CD14-positive monocyte (primary cell): ENCODE data around the gene PIK3R1. TPM values are rescaled to one million over a fixed set of nuclear protein-coding genes. Genes with fewer than 3 reads are reported as not detected.

Experiments
- DNase-seq, 3 donors: peaks; one replicate each; pipeline ENCODE4 v3.0.0-alpha.2; 2011 to 2022
- H2AFZ ChIP-seq: 2 replicates; pipeline ENCODE4 v1.6.0; 2012; ENCODE audit warnings: mild to moderate bottlenecking, low read depth, low read length, inconsistent platforms; ENCODE audit not compliant: insufficient read depth, poor library complexity, severe bottlenecking
- H3K27ac ChIP-seq, 2 donors: 1 replicate in 1 of 2; 2 replicates in 1 of 2; pipeline ENCODE4 v1.5.1; 2012 to 2013; ENCODE audit warnings: low read length in 2 of 2, control low read depth in 1 of 2, inconsistent platforms in 1 of 2, low read depth in 1 of 2, mild to moderate bottlenecking in 1 of 2
- H3K27me3 ChIP-seq, 2 donors: one replicate each; pipeline versions ENCODE4 v1.6.0 to v1.6.1; 2011 to 2013; ENCODE audit warnings: low read length in 2 of 2; ENCODE audit not compliant: control insufficient read depth in 2 of 2, insufficient read depth in 2 of 2
- H3K36me3 ChIP-seq, 2 donors: replicated peaks in 1 of 2; 1 replicate in 1 of 2; 2 replicates in 1 of 2; pipeline versions ENCODE4 v1.5.1 to v1.6.1; 2012 to 2013; ENCODE audit warnings: low read length in 2 of 2, control low read depth in 1 of 2, inconsistent platforms in 1 of 2, mild to moderate bottlenecking in 1 of 2; ENCODE audit not compliant: insufficient read depth in 2 of 2, control insufficient read depth in 1 of 2
- H3K4me1 ChIP-seq, 2 donors: 1 replicate in 1 of 2; 2 replicates in 1 of 2; pipeline versions ENCODE4 v1.5.1 to v1.6.1; 2012 to 2013; ENCODE audit warnings: low read length in 2 of 2, control low read depth in 1 of 2, inconsistent platforms in 1 of 2, mild to moderate bottlenecking in 1 of 2, moderate library complexity in 1 of 2; ENCODE audit not compliant: insufficient read depth in 2 of 2, control insufficient read depth in 1 of 2
- H3K4me2 ChIP-seq: replicated peaks from 2 replicates; pipeline ENCODE3; 2012; ENCODE audit warnings: low read length, moderate library complexity, mild to moderate bottlenecking; ENCODE audit not compliant: poor library complexity, severe bottlenecking; ENCODE audit errors: extremely low read depth
- H3K4me3 ChIP-seq, 3 experiments: fragments of 200-600 bp in 1 of 3; sonication (generic) in 1 of 3; replicated peaks in 1 of 3; 1 replicate in 2 of 3; 2 replicates in 1 of 3; pipeline ENCODE4 v1.5.1; 2011 to 2013; ENCODE audit warnings: low read length in 3 of 3, mild to moderate bottlenecking in 3 of 3, control low read depth in 2 of 3, low read depth in 2 of 3, inconsistent platforms in 1 of 3, moderate library complexity in 1 of 3
- H3K79me2 ChIP-seq: 2 replicates; pipeline ENCODE4 v1.6.0; 2012; ENCODE audit warnings: mild to moderate bottlenecking, control low read depth, inconsistent platforms, low read length, moderate library complexity; ENCODE audit not compliant: insufficient read depth
- H3K9ac ChIP-seq: 2 replicates; pipeline ENCODE4 v1.6.0; 2017; ENCODE audit warnings: low read length, mild to moderate bottlenecking; ENCODE audit not compliant: insufficient read depth, poor library complexity, severe bottlenecking
- H3K9me3 ChIP-seq, 2 donors: replicated peaks in 1 of 2; 1 replicate in 1 of 2; 2 replicates in 1 of 2; pipeline versions ENCODE4 v1.5.1 to v1.6.1; 2012 to 2013; ENCODE audit warnings: low read length in 2 of 2, control low read depth in 1 of 2; ENCODE audit not compliant: control insufficient read depth in 1 of 2, insufficient read depth in 1 of 2
- H4K20me1 ChIP-seq: 2 replicates; pipeline ENCODE4 v1.6.0; 2012; ENCODE audit warnings: mild to moderate bottlenecking, low read length, control low read depth, moderate library complexity; ENCODE audit not compliant: insufficient read depth
- H3K27ac Mint-ChIP-seq, 7 donors: one replicate each; pipeline ENCODE4 v1.8.0; 2020; ENCODE audit warnings: mild to moderate bottlenecking in 7 of 7, mixed read lengths in 7 of 7, moderate library complexity in 6 of 7, inconsistent platforms in 2 of 7
- H3K27me3 Mint-ChIP-seq, 3 donors: one replicate each; pipeline ENCODE4 v1.8.0; 2021 to 2022; ENCODE audit warnings: low read depth in 3 of 3, mild to moderate bottlenecking in 3 of 3, mixed read lengths in 3 of 3, moderate library complexity in 3 of 3, inconsistent platforms in 1 of 3
- H3K36me3 Mint-ChIP-seq, 2 donors: one replicate each; pipeline ENCODE4 v1.8.0; 2020; ENCODE audit warnings: mixed read lengths in 2 of 2, inconsistent platforms in 1 of 2, mild to moderate bottlenecking in 1 of 2
- H3K4me1 Mint-ChIP-seq: one replicate; pipeline ENCODE4 v1.8.0; 2020; ENCODE audit warnings: mild to moderate bottlenecking, mixed read lengths
- H3K4me3 Mint-ChIP-seq, 2 donors: one replicate each; pipeline ENCODE4 v1.8.0; 2020; ENCODE audit warnings: mild to moderate bottlenecking in 2 of 2, mixed read lengths in 2 of 2, moderate library complexity in 1 of 2
- H3K9me3 Mint-ChIP-seq, 7 donors: one replicate each; pipeline ENCODE4 v1.8.0; 2020 to 2022; ENCODE audit warnings: mixed read lengths in 7 of 7, mild to moderate bottlenecking in 6 of 7, moderate library complexity in 6 of 7, inconsistent platforms in 2 of 7
- WGBS: methylation state at CpG from one replicate; pipeline ENCODE4 v1.1.5; 2013; ENCODE audit warnings: missing lambda C conversion rate; ENCODE audit not compliant: insufficient coverage; 5-methylcytosine and 5-hydroxymethylcytosine counted together
- intact Hi-C, 2 donors: fragments of 100-400 bp; cut with micrococcal nuclease; formaldehyde crosslinking; loops; one replicate each; pipeline versions ENCODE4 v1.15.0 to v1.15.1; 2023
- polyA plus RNA-seq, 3 donors: library from polyadenylated mRNA; depleted of rRNA in 1 of 3; unstranded in 2 of 3; stranded (reverse) in 1 of 3; fragments of 300-500 nt in 2 of 3; fragments of >200 nt in 1 of 3; fragmentation: Illumina TruSeq in 2 of 3; gene quantifications; 1 replicate in 2 of 3; 2 replicates in 1 of 3; pipeline ENCODE4 v1.2.3, GENCODE V29; 2012 to 2021
- TF ChIP-seq, protein P1 (sequence below): fragments of 200-600 bp; IDR thresholded peaks from one replicate; pipeline ENCODE4 v1.8.0; 2022; ENCODE audit warnings: antibody characterized with exemption, mild to moderate bottlenecking

PIK3R1 gene
- polyA plus RNA-seq, 3 donors: 9.5 to 25.5 (median 10.5) TPM

DNA sequence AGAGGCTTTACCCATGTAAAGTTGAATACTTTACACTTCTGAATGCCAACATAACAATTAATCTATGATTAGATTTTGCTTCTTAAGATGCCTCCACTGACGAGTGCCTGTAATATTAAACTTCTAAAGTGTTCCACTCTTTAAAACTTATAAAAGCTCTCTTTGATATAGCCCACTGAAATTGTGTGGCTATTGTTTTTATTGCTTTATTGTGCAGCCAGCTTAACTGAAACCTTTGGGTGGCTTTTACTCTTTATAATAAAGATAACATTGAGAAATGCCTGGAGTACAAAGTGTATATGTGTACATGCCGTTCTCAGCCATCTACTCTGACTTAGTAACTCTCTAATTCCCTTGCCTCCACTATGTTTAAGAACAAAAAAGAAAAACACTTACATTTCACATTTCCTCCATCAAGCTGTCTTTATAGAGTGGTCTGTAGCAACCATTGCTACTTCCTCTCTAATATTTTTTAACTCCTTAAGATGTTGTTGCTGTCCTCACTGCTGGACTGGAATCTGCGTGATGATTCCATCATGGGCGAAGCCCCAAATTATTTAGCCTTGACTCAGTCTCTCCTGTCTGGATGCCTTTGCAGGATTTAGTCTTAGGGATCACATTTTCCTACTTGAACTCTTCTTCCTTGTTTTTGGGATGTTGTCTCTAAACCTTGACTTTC lies 9.1 kb downstream of the PIK3R1 start:
- Histone ChIP-seq H3K79me2 (peaks cover 100% of the 10 kb centered on the region), H3K27ac (peak overlapping the region in 1 of 2 donors; percentile 65), H3K27me3 (no peaks in the 10 kb centered on the region), H3K9ac (no peak overlapping the region), H3K4me3 (peak overlapping the region in 1 of 3 experiments; percentile 7), H3K9me3 (peaks cover 0 to 5% of the 10 kb centered on the region in 2 donors), H3K4me1 (peaks cover 31 to 36% of the 10 kb centered on the region in 2 donors), H2AFZ (no peak overlapping the region), H3K4me2 (peak overlapping the region; percentile 29), H4K20me1 (peaks cover 99% of the 10 kb centered on the region), H3K36me3 (peaks cover 20 to 30% of the 10 kb centered on the region in 2 donors)
- Mint-ChIP-seq H3K27ac (peak overlapping the region; percentile 69 to 82 (median 77)), H3K9me3 (peaks cover 0 to 9% (median 3%) of the 10 kb centered on the region in 7 donors), H3K4me1 (peaks cover 56% of the 10 kb centered on the region), H3K36me3 (peaks cover 34 to 48% of the 10 kb centered on the region in 2 donors), H3K4me3 (peak overlapping the region; percentile 0 to 36), H3K27me3 (peaks cover 0 to 1% (median 0%) of the 10 kb centered on the region in 3 donors)
- TF ChIP-seq, protein P1, sequence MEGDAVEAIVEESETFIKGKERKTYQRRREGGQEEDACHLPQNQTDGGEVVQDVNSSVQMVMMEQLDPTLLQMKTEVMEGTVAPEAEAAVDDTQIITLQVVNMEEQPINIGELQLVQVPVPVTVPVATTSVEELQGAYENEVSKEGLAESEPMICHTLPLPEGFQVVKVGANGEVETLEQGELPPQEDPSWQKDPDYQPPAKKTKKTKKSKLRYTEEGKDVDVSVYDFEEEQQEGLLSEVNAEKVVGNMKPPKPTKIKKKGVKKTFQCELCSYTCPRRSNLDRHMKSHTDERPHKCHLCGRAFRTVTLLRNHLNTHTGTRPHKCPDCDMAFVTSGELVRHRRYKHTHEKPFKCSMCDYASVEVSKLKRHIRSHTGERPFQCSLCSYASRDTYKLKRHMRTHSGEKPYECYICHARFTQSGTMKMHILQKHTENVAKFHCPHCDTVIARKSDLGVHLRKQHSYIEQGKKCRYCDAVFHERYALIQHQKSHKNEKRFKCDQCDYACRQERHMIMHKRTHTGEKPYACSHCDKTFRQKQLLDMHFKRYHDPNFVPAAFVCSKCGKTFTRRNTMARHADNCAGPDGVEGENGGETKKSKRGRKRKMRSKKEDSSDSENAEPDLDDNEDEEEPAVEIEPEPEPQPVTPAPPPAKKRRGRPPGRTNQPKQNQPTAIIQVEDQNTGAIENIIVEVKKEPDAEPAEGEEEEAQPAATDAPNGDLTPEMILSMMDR: no peak
- DNase-seq: peak in 1 of 3 donors; percentile 18
- intact Hi-C loops: loop anchor here in 1 of 2 donors (2.0 to 10.0 kb wide), 2 partner anchors 14 to 180 kb away; no protein-coding TSS in a partner anchor
- 50% methylated on average over 2 of the region's 4 CpGs for WGBS

DNA sequence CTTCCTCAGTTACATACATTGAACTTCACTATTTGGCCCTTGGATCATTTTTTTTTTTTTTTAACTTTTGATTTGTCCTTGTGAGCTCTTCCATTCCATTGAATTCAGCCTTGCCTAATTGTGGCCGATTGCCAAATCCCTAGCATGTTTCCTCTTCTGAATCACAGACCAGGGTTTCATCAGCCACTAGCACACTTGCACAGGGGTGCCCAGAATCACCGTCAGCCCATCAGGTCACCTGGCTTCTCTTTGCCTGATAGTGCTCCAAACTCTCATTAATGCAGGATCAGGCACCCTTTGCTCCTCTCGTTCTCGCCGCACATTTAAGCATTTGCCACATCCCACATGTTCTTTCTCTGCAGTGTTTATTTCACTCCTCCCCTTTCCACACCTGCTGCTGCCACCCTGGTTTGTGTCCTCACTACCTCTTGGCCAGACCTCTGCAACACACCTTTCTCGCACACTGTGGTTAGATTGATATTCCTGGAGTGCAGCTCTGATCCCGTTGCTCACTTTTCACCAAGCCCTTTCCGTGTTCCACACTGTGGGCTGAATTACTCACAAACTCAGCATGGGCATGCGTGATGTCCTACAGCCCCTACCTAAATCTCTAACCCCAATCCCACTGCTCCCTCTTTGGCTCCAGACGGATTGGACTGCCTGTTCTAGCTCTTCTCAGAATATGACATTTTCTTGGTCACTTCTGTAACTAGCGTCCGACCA lies 9.8 kb downstream of the PIK3R1 start:
- Mint-ChIP-seq H3K27ac (peak overlapping the region; percentile 69 to 82 (median 77)), H3K27me3 (peaks cover 0 to 1% (median 0%) of the 10 kb centered on the region in 3 donors), H3K9me3 (peaks cover 0 to 8% (median 3%) of the 10 kb centered on the region in 7 donors), H3K4me1 (peaks cover 55% of the 10 kb centered on the region), H3K36me3 (peaks cover 35 to 50% of the 10 kb centered on the region in 2 donors), H3K4me3 (peak overlapping the region; percentile 0 to 36)
- H3K36me3 ChIP-seq: peaks cover 23 to 37% of the 10 kb centered on the region in 2 donors
- peak overlapping the region in 1 of 3 experiments; percentile 7 for H3K4me3 ChIP-seq
- peak overlapping the region; percentile 29 for H3K4me2 ChIP-seq
- 72% methylated on average over 11 of the region's 12 CpGs for WGBS
- H3K4me1 ChIP-seq: peaks cover 31 to 36% of the 10 kb centered on the region in 2 donors
- no peaks in the 10 kb centered on the region for H3K27me3 ChIP-seq
- H3K27ac ChIP-seq: peak overlapping the region in 1 of 2 donors; percentile 65
- peak; percentile 67 to 86 (median 83) for DNase-seq
- peaks cover 100% of the 10 kb centered on the region for H3K79me2 ChIP-seq
- peaks cover 0 to 3% of the 10 kb centered on the region in 2 donors for H3K9me3 ChIP-seq
- TF ChIP-seq, protein P1: no peak
- peaks cover 99% of the 10 kb centered on the region for H4K20me1 ChIP-seq
- no peak overlapping the region for H3K9ac ChIP-seq
- H2AFZ ChIP-seq: no peak overlapping the region
- intact Hi-C loops: loop anchor here in 1 of 2 donors (2.0 to 10.0 kb wide), 2 partner anchors 13 to 181 kb away; no protein-coding TSS in a partner anchor
